AG09309 (cell line): ENCODE measurements around the gene OCSTAMP.

ENCODE experiments used
- DNase-seq: peaks from one replicate; pipeline ENCODE4 v3.0.0-alpha.2; 2010; ENCODE audit warnings: low read depth
- H3K4me3 ChIP-seq: 2 replicates; pipeline ENCODE4 v1.5.1; 2011; ENCODE audit warnings: mild to moderate bottlenecking, low read depth, low read length, moderate library complexity; ENCODE audit not compliant: control insufficient read depth
- TF ChIP-seq, protein P1 (sequence below): IDR thresholded peaks from 2 replicates; pipeline ENCODE4 v1.5.1; 2011; ENCODE audit warnings: mild to moderate bottlenecking, low read depth, low read length, inconsistent platforms; ENCODE audit not compliant: insufficient read depth, control insufficient read depth; ENCODE audit errors: missing control alignments

Gene OCSTAMP

DNA sequence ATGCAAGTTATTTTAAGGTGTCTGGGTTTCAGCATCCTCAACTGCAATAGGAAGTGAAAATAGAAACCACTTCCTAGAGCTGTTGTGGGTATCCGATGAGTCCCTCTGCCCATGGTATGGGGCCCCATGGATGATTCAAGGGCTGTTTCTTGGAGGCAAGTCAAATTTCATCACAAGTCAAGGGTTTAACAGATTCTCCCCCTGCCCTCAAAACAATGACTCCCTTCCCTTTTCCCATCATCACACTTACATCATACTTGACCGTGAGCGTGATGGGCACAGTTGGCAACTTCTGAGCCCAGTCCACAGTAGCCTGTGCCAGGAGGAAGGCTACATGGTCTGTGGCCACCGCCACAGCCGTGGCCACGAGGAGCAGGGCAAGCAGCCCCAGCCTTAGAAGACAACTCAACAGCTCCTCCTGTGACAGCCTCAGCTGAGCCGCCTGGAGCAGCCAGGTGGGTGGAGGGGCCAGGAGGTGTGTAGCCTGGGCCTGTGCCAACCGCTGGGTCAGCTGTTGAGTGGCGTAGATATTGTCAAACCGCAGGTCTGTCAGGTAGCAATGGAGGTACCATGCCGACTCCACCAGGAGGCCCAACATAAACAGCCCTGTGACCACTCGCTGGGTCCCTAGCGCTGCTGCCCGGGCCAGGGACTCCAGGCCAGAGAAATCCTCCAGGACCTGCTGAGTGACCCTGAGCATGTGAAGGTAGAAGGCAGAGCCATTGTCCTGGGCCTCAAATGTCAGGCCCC is 5.2 kb downstream of the OCSTAMP start:
- peak; percentile 14 for DNase-seq
- TF ChIP-seq, protein P1, sequence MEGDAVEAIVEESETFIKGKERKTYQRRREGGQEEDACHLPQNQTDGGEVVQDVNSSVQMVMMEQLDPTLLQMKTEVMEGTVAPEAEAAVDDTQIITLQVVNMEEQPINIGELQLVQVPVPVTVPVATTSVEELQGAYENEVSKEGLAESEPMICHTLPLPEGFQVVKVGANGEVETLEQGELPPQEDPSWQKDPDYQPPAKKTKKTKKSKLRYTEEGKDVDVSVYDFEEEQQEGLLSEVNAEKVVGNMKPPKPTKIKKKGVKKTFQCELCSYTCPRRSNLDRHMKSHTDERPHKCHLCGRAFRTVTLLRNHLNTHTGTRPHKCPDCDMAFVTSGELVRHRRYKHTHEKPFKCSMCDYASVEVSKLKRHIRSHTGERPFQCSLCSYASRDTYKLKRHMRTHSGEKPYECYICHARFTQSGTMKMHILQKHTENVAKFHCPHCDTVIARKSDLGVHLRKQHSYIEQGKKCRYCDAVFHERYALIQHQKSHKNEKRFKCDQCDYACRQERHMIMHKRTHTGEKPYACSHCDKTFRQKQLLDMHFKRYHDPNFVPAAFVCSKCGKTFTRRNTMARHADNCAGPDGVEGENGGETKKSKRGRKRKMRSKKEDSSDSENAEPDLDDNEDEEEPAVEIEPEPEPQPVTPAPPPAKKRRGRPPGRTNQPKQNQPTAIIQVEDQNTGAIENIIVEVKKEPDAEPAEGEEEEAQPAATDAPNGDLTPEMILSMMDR, result no peak
- no peak overlapping the region for H3K4me3 ChIP-seq

DNA sequence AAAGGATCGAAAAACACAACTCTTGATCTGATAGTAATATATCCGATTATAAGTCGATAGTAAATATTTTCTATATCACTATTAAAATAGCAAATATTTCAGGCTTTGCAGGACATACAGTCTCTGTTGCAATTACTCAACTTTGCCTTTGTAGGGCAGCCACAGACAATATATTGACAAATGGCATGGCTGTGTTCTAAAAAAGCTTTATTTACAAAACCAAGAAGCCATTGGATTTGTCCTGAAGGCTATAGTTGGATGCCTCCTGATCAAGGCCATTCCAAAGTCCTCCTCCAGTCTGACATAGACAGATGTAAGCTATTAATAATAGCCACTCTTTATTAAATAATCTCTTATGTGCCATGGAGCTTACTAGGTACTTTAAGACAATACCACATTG is 5.9 kb downstream of the OCSTAMP start:
- no peak for DNase-seq
- no peak overlapping the region for H3K4me3 ChIP-seq
- TF ChIP-seq, protein P1, result peak; percentile 4

DNA sequence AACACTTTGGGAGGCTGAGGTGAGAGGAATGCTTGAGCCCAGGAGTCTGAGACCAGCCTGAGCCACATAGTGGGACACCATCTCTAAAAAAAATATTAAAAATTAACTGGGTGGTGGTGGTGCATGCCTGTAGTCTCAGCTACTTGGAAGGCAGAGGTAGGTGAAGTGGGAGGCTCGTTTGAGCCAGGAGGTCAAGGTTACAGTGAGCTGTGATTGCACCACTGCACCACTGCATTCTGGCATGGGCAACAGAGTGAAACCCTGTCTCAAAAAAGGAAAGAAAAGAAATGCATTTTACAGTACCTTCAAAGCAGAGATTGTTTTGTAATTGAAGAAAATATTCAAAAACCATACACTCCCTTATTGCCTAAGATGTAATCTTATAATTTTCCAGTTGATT is 6.5 kb downstream of the OCSTAMP start:
- no peak for DNase-seq
- H3K4me3 ChIP-seq, result no peak overlapping the region
- TF ChIP-seq, protein P1, result no peak

DNA sequence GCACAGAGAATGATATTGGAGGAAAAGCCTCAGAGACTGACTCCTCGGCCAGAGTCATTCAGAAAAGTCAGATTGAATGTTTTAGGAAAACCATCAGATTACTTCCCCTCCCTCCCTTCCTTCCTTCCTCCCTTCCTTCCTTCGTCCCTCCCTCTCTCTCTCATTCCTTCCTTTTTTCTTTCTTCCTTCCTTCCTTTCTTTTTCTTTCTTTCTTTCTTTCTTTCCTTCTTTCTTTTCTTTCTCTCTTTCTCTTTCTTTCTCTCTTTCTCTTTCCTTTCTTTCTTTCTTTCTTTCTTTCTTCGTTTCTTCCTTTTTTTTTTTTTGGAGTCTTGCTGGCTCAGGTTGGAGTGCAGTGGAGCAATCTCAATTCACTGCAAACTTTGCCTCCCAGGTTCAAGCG is 7.4 kb downstream of the OCSTAMP start:
- TF ChIP-seq, protein P1, result no peak
- H3K4me3 ChIP-seq, result no peak overlapping the region
- DNase-seq, result no peak

DNA sequence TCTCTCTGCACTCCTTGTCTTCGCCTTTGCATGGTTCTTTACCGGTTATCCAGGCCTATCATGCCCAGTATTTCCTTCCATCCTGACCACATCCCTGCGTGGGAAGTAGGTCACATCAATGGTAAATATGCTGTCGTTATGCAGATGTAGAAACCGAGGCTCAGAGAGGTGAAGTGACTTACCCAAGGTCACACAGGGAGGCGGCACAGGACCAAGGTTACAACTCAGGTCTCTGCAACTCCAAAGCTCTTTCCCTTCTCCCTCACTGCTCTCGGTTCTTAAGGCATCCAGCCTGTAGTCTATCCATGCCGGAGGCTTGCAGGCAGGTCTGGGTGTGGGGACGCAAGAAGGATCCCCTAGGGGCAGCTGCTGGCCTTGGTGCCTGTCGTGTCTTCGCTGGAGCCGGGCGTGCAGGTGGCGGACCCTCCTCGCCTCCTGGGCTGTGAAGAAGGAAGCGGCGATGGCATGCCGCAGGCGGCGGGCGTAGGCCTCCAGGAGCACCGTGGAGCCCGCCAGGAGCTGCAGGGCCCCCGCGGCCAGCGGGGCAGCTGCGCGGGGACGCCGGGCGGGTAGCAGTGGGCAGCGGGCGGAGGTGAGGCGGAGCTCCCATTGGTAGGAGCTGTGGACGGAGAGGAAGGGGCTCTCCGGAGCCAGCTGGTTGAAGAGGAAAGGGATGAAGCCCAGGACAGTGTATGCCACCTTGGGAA is 9.1 kb downstream of the OCSTAMP start:
- TF ChIP-seq, protein P1, result no peak
- DNase-seq, result no peak
- no peak overlapping the region for H3K4me3 ChIP-seq

DNA sequence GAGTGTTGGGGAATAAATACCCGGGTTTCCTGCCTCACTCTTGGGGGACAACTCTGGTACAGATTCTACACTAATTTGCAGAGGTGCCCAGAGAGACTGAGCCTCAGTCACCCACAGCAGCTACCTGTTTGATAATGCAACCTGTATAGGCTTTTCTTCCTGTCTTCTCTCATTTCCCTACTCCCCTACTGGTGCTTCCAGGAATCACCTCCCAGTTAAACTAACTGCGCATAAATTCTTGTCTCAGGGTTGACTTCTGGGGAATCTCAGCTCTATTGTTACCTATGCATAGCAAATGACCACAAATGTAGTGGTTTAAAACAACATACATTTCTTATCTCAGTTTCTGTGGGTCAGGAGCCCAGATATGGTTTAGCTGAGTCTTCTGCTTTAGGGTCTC is 11.3 kb downstream of the OCSTAMP start:
- no peak for DNase-seq
- no peak overlapping the region for H3K4me3 ChIP-seq
- TF ChIP-seq, protein P1, result no peak
